SKM-1 treated with dmso at 0.1 percent for 144 hours (cell line): ENCODE measurements around the gene RETREG3.
"Not testable (repeated sequence)": the region's sequence is repeated elsewhere in the genome, so short reads cannot be mapped to it uniquely, and the experiment has no call there.

Source experiments
- DNase-seq: peaks from one replicate; lab custom pipeline; 2025; ENCODE audit not compliant: unreplicated experiment; lab: John Stamatoyannopoulos, UW

Gene RETREG3

DNA sequence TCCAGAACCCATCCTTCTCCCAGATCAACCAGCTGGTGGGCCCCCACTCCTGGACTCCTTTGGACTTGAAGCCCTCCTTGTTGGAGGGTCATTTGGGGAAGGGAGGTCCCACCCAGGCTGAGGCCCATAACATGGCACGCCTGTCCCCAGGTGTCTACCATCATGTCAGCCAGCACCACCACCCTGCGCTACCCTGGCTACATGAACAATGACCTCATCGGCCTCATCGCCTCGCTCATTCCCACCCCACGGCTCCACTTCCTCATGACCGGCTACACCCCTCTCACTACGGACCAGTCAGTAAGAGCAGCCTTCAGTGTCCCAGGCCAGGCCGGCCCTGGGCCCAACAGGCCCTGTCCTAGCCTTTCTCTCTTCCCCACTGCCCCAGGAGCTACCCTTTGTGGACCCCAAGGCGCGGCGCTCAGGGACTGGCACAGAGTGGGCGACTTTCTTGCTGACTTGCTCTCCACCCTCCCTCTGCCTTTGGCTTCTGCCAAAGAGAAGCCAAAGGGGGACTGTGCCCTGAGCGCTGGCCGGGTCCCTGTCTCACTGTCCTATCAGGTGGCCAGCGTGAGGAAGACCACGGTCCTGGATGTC lies 4.6 kb upstream of the RETREG3 start:
- DNase-seq = no peak

DNA sequence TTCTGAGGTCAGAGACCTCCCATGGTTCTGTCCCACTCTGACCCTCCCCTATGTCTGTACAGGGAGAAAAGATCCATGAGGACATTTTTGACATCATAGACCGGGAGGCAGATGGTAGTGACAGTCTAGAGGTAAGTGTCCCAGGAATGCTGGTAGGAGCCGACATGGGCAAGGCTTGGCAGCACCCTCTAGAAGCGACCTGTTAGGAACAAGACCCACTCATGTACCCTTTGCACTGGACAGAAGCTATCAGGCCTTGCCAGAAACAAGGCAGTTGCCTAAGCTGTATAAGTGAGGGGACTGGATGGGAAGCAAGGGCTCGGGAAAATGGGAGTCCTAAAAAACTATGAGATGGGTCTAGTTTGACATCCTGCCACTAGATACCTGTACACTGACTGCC lies 2.8 kb upstream of the RETREG3 start:
- no peak for DNase-seq

DNA sequence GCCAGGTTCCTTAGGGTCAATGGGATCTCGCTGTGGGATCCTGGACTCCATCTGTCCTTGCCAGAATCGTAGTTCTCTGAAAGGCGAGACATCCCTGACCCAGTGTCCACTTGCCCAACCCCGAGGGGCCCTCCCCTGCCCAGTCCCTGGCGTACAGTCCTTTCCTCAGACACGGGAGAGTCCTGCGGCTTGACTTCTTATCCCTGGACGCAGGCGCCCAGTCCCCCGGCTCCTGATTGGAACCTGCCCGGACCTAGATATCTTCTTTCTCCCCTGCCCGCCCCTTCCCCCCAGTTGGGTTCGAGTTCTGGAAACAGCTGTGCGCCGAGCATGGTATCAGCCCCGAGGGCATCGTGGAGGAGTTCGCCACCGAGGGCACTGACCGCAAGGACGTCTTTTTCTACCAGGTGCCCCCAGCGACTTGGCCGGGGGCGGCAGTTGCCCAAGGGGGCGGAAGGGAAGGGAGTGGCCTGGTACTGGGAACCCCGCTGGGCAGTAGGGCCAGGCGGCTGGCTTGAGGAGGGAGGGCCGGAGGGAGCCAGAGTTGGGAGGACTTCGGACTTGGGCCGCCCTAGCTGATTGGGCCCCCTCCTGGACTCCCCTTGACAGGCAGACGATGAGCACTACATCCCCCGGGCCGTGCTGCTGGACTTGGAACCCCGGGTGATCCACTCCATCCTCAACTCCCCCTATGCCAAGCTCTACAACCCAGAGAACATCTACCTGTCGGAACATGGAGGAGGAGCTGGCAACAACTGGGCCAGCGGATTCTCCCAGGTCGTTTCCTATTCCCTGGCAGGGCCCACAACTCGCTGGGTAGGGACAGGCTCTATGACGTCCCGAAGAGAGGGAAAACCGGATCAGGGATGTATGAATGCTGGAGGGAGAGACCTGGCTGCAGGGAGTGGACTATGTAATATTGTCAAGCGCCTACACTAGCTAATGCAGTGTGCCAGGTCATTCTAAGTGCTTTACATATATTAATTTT lies 934 bp upstream of the RETREG3 start:
- not testable (repeated sequence) for DNase-seq

GRCh38 chr17:42608305-42609181 lies 631 bp downstream of the RETREG3 start:
- DNase-seq = no peak

DNA sequence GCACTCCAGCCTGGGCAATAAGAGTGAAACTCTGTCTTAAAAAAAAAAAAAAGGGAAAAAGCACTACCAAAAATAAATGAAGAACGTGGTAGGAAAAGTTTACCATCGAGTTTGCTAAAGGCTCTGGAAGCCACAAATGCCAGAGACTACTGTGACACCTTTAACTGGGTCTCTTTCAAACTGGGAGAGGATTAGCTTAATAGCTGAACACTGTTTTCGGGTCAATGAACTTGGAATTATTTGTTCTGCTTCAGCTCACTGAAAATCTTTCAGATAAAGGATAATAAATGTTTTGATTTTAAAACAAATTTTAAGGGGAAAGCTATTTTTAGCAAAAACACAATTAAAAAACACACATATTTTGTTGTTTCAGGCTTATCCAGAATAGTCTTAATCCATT lies 1.4 kb downstream of the RETREG3 start:
- DNase-seq = no peak

DNA sequence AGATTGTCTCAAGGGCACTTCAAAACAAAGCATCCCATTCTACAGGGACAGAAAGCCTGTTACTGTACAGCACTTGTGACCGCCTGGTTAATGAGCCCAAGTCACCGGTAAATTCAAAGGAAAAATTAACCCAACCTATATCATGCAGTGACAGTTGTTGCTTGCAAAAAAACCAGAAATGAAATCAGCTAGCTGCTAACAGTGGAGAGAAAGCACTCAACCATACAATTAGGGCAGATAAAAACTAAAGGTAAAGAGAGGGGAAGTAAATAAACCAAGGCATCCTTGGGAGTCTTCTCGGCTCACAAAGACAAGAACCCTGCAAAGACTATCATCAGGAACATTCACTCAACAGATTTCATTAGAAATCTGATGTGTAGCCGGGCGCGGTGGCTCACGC lies 5.9 kb downstream of the RETREG3 start:
- no peak for DNase-seq

DNA sequence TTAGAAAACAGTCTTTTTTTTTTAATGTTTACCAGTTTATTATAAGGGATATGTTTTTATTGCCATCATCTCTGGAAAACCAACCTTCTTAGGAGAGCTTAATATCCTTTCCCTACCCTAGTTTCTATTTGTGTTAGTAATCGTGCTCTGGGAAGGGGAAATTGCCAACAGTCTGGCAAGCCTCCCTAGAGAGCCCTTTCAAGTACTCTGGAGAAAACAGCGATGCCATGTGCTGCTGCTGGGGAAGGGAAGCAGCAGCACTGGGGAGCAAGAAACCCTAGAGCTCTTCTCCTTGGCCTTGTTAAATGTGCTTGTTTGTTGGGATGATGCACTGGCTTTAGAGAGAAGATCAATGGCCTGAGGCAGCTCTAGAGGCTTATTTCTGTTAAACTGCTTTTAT lies 10.3 kb downstream of the RETREG3 start:
- DNase-seq = no peak

GRCh38 chr17:42596386-42596785 lies 12.8 kb downstream of the RETREG3 start:
- no peak for DNase-seq

- no peak for DNase-seq
These were observed 17.8 kb downstream of the RETREG3 start for GRCh38 chr17:42591411-42591810.

DNA sequence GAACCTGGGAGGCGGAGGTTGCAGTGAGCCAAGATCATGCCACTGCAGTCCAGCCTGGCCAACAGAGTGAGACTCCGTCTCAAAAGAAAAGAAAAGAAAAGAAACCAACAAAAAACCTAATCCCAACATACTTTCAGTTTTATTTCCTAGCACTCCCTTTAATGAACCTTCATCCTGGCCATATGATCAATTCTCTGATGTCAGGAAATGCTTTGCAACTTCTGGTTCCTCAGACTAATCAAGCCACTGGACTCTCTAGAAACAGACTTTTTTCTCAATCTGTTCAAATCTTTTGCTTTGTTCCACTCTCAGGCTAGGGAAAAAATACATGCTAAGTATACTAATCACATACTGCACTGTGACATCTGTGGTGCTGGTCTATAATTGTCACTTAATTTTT lies 18.3 kb downstream of the RETREG3 start:
- DNase-seq = no peak

DNA sequence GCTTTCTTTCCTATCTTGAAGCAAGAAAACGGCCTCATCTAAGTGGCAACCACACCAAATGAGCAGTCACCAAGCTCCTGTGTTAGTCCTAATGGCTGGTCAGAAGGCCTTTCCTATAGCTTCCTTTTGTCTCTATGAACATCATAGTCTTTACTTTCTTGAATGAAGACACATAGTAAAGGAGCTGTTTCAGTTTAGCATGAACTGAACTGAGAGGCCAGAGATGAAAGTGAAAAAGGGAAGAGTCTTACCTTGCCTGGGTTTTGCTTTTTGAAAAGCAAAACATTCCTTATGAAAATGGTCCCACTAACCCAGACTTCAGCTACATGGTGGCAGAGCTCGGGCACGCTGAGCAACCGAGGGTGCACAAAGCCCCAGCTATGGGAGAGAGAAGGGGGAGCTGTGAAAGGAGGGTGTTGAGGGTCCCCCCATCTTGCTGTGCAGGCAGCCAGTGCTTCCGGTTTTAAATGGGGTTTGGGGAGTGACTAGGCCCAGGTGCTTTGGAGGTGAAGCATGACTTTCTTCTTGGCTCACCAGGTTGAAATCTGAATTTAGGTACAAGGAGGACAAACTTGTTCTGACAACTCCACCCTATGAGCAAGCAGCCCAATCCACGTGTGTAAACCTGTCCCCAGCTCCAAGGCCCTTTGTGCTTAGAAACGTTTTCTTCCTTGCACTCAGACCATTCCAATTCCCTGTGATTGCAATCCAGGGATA lies 22.5 kb downstream of the RETREG3 start:
- DNase-seq = no peak

DNA sequence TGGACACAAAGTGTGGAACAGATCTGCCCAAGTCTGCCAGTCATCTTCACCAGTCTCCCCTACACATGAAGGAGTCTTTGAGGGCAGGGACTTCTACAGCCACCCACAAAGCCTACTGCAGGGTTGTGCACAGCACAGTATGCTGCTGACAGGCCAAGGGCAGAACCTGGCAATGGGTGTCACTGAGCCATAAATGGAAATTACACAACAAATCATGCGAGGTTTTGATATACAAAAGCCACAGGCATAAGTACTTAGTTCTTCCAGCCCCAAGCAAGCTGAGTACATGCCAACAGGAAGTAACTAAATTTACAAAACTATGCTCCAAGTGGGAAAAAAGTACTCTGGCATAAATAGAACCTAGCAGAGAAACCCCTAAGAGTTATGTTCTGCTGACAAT lies 23.8 kb downstream of the RETREG3 start:
- peak; percentile 20 for DNase-seq

DNA sequence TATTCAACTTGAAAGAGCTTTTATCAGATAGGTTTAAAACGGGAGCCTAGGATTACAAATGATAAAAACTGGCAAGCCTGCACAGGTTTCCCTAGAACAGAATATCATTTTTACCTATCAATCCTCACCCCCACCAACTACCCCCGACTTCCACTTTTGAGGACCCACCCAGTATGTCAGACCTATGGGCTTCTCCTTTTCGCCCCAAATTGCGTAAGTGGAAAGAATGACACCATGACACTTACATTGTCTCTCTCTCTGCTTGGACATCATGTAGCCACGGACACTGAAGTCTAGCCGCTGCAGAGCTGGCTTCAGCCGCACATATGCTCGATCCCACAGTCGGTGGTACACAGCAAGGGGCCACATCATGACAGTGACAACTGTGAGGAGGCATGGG lies 24.3 kb downstream of the RETREG3 start:
- peak; percentile 36 for DNase-seq

DNA sequence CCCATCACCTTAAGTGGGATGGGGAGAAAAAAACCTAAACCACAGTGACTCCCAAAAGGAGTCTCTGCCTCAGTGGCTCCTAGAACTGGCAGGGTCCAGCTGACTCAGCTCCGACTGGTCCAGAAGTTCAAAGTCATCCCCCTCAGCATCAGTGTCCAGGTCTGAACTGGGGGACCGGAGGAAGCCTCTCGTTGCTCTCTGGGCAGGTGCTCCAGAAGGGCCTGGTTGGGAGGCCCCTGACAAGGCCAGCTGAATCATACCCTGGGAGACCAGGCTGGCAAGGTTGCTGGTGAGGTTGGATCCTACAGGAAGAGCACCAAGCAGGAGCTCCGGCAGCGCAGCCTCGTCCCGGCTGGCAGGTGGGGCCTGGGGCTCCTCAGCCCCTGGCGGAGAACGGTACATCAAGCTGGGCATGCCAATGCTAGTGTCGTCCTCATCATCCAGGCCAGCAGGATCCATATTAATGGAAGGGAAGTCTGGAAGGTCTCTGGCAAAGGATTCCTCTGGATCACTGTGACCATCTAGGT lies 27.4 kb downstream of the RETREG3 start:
- no peak for DNase-seq

DNA sequence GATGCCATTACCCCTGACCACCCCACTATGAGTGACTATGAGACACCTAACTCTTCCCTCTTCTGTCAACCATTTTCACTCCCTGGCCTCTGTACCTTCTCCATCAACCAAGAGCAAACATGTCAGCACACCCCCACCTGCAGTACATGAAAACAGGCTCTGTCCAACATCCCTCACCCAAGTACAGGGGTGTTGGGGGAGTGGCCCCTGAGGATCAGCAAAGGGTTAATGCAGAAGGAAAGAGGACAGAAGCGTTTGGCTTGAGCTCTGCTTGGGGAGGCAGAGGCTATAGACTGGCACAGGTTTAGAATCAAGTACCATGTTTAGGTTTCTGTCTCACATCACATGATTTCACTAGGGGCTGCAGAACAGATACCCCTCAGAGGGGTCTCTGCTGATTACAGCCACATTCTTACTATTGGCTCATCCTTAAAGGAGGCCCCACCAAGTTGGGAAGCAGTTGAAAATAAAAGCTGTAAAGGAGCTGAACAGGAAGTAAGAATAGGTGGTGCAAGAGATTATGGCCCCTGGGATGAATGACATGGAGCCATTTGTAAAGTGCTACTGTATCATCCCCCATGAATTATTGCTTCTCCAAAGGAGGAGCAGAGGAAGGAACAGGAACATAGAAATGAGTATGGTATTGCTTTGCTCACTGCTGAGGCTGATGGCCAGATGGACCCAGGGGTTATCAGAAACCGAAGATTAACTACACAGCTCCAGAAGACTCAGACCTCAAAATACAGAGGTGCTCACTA lies 29.2 kb downstream of the RETREG3 start:
- no peak for DNase-seq

DNA sequence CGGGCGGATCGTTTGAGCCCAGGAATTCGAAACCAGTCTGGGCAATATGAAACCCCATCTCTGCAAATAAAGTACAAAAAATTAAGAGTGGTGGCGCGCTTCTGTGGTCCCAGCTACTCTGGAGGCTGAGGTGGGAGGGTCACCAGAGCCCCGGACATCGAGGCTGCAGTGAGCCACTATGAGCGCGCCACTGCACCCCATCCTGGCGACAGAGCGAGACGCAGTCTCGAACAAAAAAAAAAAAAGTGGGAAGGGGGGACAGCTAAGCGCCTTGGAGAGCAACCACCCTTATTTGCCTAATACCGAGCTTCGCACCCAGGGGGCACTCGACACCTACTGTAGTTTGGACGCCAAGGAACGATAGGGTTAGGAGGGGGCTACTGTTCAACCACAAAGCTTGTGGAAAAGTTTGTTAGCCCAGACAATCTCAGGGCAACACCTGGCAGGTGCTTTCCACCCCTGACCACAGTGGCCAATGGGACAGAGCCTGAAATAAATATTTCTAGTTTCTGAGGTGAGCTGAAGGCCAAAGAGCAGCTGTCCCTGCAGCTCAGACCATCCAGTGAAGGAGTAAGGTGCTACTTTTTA lies 30.8 kb downstream of the RETREG3 start:
- DNase-seq = peak; percentile 49

- peak; percentile 98 for DNase-seq
These were observed 31.5 kb downstream of the RETREG3 start, which contains the start of gene PSMC3IP for GRCh38 chr17:42577532-42578281. PSMC3IP (minus strand) TSS chr17:42577729; CDS start chr17:42577686, 43 bp downstream.

- no peak for DNase-seq
These were observed 32.0 kb downstream of the RETREG3 start for GRCh38 chr17:42577140-42577531.

GRCh38 chr17:42574463-42574862 lies 34.7 kb downstream of the RETREG3 start:
- no peak for DNase-seq
